Activated CD4-positive, alpha-beta T cell treated with anti-CD3 and anti-CD28 coated beads for 24 hours (primary cell): Measurements from ENCODE around the gene HEMK1.

ENCODE experiments used
- DNase-seq, 2 donors: peaks; one replicate each; pipeline ENCODE4 v3.0.0-alpha.2; 2020; ENCODE audit warnings: low read depth in 2 of 2

HEMK1 gene

GRCh38 chr3:50637011-50637410 lies 67.7 kb downstream of the HEMK1 start:
- no peak for DNase-seq

- DNase-seq = no peak
These were observed 68.6 kb downstream of the HEMK1 start for GRCh38 chr3:50637945-50638344.

- DNase-seq = no peak
These were observed 69.8 kb downstream of the HEMK1 start for GRCh38 chr3:50639055-50639494.

GRCh38 chr3:50642382-50642781 lies 73.1 kb downstream of the HEMK1 start:
- DNase-seq = no peak

- DNase-seq = no peak
These were observed 75.2 kb downstream of the HEMK1 start for GRCh38 chr3:50644561-50644960.

- no peak for DNase-seq
These were observed 76.1 kb downstream of the HEMK1 start for GRCh38 chr3:50645378-50645777.
